ENCODE results near the gene IGFLR1.

IGFLR1 gene, protein sequence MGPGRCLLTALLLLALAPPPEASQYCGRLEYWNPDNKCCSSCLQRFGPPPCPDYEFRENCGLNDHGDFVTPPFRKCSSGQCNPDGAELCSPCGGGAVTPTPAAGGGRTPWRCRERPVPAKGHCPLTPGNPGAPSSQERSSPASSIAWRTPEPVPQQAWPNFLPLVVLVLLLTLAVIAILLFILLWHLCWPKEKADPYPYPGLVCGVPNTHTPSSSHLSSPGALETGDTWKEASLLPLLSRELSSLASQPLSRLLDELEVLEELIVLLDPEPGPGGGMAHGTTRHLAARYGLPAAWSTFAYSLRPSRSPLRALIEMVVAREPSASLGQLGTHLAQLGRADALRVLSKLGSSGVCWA

DNA sequence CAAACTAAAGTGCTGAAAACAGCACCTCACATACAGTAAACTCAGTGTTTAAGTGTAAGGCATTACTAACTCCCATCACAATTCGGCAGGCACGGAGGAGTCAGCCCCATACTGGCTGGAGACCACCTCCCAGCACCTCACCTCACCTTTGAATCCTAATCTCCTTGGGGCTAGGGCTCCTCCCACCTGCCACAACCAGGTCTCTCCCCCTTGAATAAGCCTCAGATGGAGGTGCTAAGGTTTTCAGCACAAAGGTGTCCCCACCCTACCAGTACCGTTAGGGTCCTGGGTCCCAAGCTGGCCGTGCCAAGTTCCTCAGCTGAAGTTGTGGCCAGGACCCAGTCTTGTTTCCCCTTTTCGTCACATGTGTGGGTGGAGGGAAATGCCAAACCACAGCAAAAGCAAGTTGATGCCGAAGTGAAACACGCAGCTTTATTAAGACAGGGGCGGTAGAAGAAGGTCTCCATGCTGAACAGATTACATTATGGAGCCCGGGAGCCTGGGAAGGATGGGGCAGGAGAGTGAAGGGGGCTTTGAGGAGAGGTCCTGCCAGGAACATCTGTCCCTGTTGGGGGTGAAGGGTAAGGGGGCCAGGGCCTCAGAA, at the start of gene IGFLR1:
IGFLR1 (minus strand) TSS at position 332 of the 604 bp plus-strand sequence. CDS start 1,272 bp downstream, outside the sequence.
- peak in 1 of 3 donors; percentile 38 for DNase-seq (ENCODE audit: low read depth in 3 of 3, low spot score in 1 of 3)

DNA sequence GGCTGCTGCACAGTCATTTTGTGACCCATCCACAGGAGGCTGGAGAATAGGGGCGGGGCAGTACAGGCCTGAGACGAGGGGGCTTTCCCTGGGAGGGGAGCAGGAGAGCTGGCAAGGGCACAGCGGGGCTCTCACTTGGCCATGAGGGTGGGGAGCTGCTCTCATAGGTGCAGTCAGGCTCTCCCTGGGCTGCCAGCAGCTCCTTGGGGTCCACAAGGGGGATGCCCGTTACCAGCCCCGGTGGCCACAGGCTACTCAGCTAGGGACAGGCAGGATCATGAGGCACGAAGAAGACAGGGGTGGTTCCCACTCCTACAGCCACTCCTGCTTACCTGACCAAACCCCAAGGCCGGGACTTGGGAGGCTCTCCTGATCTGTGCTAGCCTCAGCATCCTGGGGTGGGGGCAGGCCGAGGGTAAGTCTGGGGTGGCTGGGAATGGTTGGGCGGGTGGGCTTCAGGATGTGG, 49.6 kb upstream of the IGFLR1 start:
- DNase-seq (ENCODE audit: low read depth in 3 of 3, low spot score in 1 of 3), result no peak

DNA sequence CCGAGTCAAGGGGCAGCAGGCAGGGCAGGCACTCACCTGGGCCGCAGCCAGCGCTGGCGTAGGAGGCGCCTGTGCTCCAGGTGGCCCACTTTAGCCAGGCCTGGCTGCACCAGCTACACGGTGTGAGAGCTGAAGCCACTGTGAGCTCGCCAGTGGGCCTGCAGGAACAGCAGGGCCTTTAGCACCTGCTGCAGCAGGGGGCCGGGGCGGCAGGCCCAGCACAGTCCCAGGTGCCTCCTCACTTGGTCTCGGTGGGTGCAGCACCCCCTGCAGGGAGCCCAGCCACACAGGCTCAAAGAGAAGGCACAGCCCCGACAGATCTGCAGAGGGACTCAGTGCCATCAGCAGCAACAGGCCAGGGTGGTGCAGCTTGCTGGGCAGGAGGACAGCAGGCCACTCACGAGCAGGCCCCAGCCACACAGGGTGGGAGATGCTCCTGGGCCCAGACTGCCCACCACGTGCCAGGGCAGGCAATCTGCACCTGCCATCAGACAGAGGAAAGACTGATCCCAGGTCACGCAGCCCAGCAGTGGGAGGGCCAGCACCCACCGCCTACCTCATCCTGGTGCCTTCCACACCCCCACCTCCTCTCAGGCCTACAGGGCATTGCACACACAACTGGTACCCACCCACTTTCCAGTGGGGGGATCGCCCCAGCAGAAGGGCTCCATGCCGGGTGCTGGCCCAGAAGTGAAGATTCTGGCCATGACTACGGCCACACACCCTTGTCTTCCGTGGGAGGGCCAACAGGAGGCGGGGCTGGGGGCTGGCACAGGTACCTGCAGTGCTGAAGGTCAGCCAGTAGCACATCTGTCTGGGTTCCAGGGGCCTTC, 48.9 kb upstream of the IGFLR1 start:
- DNase-seq (ENCODE audit: low read depth in 3 of 3, low spot score in 1 of 3), result no peak

DNA sequence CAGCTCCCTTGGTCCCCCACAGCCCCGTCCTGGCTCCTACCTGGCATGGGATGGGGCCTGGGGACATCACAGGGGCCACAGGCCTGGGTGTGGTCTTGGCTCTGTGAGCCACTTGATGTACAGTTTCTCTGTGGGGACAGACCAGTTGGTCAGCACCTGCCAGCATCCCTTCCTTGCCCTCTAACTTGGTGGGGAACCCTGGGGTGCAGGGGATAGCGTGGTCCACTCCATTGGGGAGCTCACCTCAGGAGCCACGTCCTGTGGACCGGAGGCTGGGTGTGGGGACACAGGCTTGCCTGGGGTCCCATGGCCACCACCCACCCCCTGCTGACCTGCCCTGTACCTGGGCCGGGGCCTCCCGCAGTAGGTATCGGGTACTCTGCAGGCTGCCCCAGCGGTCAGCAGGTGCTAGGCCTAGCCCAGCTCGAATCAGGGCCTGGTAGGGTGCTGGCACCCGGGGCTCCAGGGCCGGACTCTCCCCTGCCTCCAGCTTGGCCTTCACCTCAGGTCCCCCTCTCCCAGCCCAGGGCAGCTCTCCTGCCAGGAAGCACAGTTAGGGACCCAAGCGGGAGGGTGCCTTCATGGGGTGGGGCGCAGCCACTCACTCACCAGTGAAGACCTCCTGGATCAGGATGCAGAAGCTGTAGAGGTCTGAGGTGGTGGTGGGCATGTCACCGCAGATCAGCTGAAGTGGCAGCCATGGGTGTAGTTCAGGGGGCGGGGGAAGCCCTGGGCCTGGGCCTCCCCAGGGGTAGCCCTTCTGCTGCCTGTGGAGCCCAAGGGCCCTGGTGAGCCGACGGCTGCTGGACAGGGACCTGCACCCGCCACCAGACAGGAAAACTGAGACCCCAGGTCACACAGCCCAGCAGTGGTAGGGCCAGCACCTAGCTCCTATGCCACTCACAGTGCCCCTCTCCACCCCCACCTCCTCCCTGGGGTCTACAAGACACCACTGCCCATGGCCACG, 48.0 kb upstream of the IGFLR1 start:
- no peak for DNase-seq (ENCODE audit: low read depth in 3 of 3, low spot score in 1 of 3)

DNA sequence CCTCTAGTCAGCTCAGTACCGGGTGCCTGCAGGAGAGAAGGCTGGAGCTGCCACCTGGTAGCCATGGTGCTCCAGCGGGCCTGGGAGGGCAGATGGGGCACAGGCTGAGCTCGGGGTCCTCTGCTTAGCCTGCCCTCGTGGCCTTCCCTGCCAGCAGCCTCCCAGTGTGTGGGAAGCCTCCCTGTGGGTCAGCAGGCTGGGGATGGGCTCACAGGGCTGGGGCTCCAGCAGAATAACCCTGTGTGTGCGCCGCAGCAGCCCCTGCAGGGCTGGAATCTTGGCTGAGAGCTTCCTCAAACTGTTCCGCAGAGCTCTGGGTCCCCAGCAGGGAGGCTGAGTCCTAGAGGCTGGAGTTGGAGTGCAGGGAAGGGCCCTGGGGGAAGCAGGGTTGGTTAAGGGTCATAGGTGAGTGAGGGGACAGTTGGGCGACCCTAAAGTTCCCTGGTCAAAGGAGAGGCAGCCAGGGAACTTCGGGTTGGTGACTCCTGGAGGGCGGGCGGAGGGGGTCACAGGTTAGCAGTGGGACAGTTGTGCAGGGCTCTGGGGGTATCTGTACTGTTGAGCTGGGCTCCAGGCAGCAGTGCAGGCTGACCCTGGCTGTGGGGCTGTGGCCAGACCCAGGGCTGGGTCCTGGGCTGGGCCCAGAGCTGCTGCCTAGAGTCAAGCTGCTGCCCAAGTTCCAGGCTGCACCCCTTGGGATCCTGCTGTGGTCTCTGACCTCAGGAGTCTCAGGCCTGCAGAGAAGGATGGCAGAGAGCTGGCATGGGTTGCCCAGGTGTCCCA, 47.1 kb upstream of the IGFLR1 start:
- no peak for DNase-seq (ENCODE audit: low read depth in 3 of 3, low spot score in 1 of 3)

DNA sequence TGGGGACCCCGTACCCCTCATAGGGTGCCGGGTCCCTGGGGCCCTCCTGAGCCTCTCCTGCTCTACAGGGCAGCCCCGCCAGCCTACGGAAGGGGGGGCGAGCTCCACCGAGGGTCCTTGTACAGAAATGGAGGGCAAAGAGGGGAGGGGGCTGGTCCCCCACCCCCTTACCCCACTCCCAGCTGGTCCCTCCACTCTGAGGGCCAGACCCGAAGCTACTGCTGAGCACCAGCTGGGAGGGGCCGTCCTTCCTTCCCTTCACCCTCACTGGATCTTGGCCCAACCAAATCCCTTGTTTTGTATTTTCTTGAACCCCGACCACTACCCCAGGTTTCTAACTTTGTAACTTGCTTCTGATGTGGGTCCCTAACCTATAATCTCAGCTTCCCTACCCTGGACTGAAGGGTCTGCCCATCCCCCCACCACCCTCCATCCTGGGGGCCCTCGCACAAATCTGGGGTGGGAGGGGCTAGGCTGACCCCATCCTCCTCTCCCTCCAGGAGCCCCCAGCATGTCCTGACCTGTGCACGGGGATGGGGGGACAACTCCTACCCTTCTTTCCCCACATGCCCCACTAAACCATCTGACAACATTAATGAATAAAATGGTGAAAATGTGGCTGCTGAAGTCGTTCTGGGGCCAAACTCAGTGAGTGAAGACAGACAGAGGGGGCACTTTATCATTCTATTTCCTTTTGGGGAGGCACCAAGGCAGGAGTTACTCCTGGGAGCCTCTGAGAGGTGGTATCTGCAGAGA, 46.1 kb upstream of the IGFLR1 start:
- DNase-seq (ENCODE audit: low read depth in 3 of 3, low spot score in 1 of 3), result no peak

DNA sequence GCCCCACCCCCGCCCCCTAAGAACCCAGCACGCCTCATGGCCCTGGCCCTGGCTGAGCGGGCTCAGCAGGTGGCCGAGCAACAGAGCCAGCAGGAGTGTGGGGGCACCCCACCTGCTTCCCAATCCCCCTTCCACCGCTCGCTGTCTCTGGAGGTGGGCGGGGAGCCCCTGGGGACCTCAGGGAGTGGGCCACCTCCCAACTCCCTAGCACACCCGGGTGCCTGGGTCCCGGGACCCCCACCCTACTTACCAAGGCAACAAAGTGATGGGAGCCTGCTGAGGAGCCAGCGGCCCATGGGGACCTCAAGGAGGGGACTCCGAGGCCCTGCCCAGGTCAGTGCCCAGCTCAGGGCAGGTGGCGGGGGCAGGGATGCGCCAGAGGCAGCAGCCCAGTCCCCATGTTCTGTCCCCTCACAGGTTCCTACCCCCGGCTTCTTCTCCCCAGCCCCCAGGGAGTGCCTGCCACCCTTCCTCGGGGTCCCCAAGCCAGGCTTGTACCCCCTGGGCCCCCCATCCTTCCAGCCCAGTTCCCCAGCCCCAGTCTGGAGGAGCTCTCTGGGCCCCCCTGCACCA, 45.1 kb upstream of the IGFLR1 start:
- no peak for DNase-seq (ENCODE audit: low read depth in 3 of 3, low spot score in 1 of 3)

DNA sequence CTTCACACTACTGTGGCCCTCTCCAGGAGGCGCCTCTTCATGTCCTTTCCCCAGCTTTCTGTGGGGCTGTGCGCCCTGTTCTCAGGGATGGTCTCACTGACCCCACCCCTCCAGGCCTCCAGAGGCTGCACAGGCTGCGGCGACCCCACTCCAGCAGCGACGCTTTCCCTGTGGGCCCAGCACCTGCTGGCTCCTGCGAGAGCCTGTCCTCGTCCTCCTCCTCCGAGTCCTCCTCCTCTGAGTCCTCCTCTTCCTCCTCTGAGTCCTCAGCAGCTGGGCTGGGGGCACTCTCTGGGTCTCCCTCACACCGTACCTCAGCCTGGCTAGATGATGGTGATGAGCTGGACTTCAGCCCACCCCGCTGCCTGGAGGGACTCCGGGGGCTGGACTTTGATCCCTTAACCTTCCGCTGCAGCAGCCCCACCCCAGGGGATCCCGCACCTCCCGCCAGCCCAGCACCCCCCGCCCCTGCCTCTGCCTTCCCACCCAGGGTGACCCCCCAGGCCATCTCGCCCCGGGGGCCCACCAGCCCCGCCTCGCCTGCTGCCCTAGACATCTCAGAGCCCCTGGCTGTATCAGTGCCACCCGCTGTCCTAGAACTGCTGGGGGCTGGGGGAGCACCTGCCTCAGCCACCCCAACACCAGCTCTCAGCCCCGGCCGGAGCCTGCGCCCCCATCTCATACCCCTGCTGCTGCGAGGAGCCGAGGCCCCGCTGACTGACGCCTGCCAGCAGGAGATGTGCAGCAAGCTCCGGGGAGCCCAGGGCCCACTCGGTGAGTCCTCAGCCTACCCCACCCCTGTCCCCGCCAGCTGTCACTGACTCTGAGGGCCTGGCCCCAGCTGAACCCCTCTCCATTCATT, 44.3 kb upstream of the IGFLR1 start:
- DNase-seq (ENCODE audit: low read depth in 3 of 3, low spot score in 1 of 3), result no peak

DNA sequence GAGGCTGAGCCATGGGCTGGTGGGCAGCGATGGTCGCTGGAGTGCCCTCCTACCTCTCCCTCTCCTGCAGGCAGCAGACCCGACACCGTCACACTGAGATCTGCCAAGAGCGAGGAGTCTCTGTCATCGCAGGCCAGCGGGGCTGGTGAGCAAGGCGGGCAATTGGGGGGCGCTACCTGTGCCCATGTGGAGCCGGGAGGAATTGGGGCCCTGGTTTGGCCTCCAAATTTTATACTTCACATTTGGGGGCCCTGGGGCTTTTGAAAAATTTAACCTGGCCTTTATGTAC, 43.0 kb upstream of the IGFLR1 start:
- no peak for DNase-seq (ENCODE audit: low read depth in 3 of 3, low spot score in 1 of 3)

DNA sequence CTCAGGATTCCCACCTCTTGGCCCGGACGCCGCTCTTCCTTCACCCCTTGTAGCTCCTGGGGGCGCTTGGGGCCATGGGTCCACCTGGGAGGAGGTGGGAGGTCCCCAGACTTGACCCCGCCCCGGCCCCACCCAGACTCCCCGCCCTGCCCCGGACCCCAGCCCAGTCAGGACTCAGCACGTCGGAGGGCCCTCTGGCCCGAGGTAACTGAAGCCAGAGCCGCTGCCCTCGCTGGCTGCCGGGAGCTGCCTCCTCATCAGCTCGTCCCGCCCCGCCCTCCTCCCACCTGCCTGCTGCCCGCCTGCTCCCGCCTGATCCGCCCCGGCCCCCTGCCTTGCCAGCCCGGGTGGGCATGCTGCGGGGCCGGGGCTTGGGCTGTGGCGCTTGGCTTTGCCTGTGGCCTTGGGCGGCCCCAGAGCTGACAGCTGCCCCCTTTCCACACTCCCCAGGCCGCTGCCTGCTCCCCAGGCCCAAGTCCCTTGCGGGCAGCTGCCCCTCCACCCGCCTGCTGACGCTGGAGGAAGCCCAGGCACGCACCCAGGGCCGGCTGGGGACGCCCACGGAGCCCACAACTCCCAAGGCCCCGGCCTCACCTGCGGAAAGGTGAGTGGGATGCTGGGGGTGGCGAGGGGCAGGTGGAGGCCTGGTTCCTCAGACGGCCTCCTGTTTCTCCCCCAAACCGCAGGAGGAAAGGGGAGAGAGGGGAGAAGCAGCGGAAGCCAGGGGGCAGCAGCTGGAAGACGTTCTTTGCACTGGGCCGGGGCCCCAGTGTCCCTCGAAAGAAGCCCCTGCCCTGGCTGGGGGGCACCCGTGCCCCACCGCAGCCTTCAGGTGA, 42.5 kb upstream of the IGFLR1 start:
- no peak for DNase-seq (ENCODE audit: low read depth in 3 of 3, low spot score in 1 of 3)

DNA sequence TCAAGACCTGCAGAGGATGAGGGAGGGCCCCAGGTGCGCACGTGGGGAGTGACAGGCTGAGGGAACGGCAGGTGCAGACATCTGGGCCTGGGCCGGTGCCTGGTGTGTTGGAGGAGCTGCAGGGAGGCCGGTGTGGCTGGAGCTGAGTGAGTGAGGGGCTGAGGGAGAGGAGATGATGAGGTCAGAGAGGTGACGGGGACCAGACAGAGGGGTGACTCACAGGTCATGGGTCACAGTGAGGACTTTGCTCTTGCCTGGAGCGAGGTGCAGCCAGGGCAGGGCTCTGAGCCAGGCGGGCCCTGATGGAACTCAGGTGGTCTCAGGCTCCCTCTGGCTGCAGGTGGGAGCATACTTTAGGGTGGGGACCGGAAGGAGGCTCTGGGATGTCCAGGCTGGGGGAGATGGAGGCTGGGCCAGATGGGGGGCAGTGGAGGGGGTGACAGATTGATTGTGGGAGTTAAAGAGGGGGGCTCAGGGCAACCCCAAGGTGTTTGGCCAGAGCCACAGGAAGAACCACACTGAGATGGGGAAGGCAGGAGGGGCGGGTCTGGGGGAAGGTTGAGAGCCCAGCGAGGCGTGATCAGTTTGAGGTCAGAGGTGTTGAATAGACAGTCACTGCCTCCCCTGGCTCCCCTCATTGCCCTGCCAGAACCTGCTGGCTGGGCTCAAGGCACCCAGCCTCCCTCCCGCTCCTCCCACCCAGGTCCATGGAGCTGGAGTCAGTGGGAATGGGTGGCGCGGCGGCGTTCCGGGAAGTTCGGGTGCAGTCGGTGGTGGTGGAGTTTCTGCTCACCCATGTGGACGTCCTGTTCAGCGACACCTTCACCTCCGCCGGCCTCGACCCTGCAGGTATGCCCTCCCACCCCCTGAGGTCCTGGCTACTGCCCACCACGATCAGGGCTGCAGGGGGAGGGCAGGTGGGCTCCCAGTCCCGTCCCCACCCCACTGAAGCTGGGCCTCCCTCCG, 41.5 kb upstream of the IGFLR1 start:
- no peak for DNase-seq (ENCODE audit: low read depth in 3 of 3, low spot score in 1 of 3)

DNA sequence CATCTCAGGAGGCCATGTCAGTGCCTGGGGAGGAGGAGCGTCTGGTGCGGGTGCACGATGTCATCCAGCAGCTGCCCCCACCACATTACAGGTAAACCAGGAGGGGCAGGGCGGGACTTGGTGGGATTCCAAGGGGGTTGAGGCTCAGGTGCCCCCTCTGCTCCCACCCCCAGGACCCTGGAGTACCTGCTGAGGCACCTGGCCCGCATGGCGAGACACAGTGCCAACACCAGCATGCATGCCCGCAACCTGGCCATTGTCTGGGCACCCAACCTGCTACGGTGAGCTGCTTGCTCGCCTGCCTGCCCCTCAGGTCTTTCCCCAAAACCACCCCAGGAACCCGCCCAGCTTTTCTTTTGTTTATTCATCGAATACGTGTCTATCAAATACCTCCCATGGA, 40.3 kb upstream of the IGFLR1 start:
- no peak for DNase-seq (ENCODE audit: low read depth in 3 of 3, low spot score in 1 of 3)

DNA sequence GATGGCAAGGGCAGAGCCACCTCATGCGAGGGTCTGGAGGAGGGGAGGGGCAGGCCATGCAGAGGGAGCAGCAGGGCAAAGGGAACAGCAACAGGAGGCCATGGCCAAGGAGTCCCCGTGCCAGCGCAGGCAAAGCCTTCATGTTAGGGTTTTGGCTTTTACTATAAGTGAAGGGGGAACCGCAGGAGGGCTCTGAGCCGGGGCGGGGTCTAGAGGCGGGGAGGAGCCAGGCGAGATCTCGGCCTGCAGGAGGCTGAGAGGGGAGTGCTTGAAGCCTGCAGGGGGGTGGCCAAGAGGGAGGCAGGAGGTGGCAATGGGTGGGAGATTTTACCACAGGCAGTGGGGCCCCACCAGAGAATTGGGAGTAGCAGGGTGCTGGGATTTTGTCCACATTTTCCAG, 39.4 kb upstream of the IGFLR1 start:
- DNase-seq (ENCODE audit: low read depth in 3 of 3, low spot score in 1 of 3), result no peak

DNA sequence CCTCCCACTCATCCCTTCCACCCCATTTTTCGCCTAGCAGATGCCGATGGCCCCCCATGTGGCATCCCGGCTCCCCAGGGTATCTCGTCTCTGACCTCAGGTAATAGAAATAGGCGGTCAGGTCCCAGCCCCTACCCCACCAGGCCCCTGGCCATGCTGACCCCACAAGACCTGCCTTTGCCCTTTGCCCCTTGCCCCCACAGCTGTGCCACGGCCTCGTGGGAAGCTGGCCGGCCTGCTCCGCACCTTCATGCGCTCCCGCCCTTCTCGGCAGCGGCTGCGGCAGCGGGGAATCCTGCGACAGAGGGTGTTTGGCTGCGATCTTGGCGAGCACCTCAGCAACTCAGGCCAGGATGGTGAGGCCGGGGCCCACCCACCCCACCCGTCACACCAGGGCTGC, 38.5 kb upstream of the IGFLR1 start:
- no peak for DNase-seq (ENCODE audit: low read depth in 3 of 3, low spot score in 1 of 3)

DNA sequence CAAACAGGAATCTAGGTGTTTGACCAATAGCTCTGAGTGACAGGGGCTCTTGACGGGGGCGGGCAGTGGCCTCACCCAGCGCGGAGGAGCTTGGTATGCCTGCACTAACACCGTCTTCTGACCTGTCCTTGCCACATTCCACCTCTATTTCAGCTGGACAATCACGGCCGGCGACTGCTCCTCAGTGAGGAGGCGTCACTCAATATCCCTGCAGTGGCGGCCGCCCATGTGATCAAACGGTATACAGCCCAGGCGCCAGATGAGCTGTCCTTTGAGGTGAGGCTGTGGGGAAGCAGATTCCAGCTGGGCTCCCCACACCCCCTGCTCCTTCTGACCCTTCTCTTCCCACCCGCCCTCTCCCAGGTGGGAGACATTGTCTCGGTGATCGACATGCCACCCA, 37.8 kb upstream of the IGFLR1 start:
- no peak for DNase-seq (ENCODE audit: low read depth in 3 of 3, low spot score in 1 of 3)

DNA sequence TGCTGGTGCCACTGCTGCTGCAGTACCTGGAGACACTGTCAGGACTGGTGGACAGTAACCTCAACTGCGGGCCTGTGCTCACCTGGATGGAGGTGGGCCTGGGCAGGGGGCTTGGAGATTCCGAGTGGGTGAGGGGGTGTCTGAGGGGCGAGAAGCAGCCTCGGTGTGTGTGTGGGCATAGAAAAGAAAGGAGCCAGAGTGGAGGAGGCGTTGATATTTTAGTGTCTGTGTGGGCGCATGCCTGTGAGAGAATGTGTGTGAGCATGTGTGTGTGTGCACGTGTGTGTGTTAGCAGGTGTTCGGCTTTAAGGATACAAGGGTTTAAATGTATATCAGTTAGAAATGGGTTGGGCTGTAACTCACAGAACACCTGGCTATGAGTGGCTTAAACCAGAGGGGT, 36.8 kb upstream of the IGFLR1 start:
- DNase-seq (ENCODE audit: low read depth in 3 of 3, low spot score in 1 of 3), result no peak

Data from stimulated activated CD4-positive, alpha-beta T cell treated with anti-CD3 and anti-CD28 coated beads, TNF-alpha, amount 100 ng/mL, for 1 hour (primary cell).